ENCODE results near the gene ABHD17A. TPM values are rescaled to one million over a fixed set of nuclear protein-coding genes. Genes with fewer than 3 reads are reported as not detected.

Gene ABHD17A
- 65.1 TPM for polyA plus RNA-seq (2013, experiment 1 of 2; ENCODE audit: insufficient read length)
- polyA plus RNA-seq (2013, experiment 2 of 2; ENCODE audit: insufficient read length), result 48.2 TPM

DNA sequence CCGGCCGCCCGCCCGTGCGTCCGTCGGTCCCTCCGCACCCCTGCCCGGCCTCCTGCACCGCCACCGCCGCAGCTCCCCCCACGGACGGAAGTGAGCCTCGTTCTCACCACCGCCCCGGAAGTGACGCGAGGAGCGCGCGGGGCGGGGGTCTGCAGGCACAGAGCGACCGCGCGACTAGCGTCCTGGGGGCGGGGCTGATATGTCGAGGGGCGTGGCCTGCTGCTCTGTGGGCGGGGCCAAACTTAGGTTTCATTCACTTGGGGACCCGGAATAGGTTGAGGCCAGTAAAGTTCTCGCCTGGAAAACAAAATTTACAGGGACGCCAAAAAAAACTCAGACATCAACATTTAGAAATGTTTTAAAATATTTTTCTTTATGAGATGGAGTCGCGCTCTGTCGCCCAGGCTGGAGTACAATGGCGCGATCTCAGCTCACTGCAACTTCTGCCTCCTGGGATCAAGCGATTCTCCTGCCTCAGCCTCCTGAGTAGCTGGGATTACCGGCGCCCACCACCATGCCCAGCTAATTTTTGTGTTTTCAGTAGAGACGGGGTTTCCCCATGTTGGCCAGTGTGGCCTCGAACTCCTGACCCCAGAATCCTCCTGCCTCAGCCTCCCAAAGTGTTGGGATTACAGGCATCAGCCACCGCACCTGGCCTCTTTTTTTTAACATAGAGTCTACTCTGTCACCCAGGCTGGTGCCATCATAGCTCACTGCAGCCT is at the start of gene ABHD17A:
Gene ABHD17A, minus strand, starts transcription at position 99 of the 722 bp plus-strand sequence. CDS start 3,930 bp downstream, outside the sequence.
- DNase-seq, result peak; percentile 92

DNA sequence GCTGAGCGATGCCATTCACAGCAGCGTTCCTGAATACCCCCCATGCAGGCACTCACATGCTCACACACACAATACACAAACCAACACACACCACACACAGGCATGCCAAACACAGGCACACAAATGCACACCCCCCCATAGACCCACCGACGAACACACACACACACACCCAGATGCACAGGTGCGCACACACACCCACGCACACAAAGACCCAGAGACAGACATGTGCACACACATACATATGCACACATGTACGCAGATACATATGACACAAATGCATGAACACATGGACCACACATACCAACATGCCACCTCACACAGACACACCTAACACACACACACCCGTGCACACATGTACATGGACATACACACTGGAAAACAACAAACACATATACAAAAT is 48.6 kb upstream of the ABHD17A start:
- DNase-seq, result no peak

DNA sequence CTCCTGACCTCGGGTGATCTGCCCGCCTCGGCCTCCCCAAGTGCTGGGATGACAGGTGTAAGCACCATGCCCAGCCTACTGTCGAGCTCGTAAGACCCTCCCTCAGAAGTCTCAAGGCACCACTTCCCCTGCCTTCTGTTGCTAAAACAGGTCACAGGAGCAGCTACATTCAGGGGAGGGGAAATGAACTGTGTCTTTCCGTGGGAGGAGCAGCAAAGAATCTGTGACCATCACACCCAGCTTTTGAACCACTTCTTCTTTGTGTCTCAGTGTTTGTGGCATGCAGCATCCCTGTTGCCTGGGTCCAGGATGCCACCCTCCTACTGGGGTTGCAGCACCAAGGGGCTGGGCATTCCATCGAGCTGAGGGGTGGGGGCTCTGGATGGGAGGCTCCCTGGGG is 47.9 kb upstream of the ABHD17A start:
- DNase-seq, result no peak

DNA sequence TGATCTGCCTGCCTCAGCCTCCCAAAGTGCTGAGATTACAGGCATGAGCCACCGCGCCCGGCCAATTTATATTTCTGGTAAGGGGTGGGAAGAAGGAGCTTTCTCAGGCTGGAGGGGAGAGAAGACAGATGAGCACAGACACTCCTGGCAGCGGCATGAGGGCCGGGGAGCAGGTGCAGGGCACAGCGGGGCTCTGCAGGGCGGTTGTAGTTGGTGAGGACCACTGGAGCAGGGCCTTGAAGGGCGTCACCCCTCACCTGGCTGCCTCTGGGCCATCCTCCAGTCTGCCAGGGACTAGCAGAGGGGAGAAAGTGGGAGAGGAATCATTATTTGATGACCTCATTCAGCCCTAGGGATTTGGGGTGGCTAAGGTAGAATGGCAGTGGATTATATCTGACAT is 47.1 kb upstream of the ABHD17A start:
- no peak for DNase-seq

DNA sequence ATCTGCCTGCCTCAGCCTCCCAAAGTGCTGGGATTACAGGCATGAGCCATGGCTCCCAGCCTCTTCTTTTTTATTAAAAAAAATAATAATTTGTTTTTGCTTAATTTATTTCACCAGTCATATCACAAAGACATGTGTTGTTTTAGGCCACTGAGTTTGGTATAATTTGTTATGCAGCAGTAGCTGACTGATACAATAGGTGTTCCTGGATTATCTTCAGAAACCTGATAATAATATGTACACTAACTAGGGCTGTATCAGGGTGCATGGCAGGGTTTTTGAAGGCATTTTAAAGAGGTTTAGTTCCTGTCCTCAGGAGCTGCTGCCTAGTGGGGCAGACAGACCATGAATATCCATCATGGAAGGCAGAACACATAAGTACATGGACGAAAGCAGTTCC is 46.1 kb upstream of the ABHD17A start:
- no peak for DNase-seq

DNA sequence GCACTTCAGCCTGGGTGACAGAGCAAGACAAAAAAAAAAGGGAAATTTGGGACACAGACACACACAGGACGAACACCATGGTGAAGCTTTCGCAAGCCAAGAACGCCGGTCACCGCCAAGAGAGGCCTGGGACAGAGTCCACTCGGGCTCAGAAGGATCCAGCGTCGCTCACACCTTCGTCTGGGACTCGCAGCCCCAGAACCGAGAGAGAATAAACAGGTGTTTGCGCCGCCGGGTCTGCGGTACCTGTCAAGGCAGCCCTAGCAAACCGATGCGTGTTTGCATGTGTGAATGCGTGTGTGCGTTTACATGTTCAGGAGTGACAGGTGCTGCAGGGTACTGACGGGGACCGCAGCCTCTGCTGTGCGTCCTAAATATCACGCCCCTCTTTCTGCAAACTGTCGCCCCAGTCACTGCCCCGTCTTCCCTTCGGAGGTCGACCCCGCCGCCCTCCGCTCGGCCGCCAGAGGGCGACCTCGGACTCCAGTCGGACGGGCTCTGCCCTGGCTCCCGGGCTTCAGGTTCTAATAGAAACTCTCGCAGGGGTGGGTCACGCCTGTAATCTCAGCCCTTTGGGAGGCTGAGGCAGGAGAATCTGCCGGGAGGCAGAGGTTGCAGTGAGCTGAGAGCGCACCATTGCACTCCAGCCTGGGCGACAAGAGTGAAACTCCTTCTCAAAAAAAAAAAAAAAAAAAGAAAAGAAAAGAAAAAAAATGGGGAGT is 43.9 kb upstream of the ABHD17A start:
- peak; percentile 67 for DNase-seq

DNA sequence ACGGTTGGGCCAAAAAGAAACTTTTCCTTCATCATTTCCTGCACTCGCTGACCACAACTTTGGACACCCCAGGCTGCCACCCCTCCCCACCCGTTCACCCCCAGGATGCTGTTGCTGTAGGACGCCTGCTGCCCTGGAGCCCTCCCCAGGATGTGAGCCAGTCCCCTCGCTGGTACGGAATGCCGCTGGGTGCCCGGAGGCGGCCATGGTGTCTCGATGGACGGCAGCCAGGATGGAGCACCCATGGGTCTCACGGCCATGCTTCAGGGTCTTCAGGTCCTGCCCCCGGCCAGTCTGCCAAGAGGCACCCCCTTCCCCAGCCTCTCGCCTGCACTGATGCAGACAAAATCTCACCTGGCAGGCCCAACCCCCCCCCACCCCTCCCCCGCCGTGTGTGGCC is 40.2 kb upstream of the ABHD17A start:
- no peak for DNase-seq

DNA sequence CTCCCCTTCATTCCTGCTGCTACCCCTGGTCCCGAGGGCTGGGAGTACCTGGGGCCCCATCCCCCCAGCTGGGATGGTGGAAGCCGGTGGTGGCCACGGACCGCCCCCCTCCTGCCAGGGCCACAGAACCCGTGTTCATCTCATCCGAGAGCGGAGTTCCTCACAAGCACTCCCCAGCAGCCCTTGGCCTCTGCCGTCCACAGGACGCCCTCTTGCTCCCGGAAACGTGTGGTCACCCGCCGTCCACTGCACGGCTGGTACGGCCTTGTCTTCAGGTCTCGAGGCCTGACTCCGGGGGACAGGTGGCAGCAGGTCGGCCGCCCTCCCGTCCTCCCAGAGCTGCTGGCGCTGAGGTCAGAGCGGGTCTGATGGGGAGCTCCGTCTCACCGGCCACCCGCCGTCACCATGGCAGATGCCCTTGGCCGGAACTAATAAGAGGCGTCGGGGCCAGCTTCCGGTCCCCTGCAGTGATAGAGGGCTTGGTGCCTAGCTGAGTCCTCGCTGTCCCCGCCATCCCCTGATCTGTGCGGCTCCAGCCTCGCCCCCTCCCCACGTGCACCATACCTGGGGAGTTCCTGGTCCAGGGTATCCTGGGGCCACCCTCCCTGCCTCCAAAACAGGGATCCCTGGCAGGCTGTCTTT is 39.1 kb upstream of the ABHD17A start:
- DNase-seq, result no peak

DNA sequence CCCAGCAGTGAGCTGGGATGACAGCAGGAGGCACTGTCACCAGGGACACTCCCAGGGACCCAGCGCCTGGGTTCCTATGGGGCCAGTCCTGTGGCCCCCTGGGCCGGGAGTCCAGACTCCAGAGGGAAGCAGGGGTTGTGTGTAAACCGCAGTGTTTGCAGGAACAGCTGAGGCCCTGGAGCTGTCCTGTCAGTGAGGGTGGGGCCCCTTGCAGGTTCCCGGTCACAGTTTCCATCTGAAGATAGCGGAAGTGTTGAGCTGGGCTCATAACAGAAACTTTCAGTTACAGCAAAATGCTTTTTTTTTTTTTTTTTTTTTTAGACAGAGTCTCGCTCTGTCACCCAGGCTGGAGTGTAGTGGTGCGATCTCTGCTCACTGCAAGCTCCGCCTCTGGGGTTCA is 38.0 kb upstream of the ABHD17A start:
- no peak for DNase-seq

DNA sequence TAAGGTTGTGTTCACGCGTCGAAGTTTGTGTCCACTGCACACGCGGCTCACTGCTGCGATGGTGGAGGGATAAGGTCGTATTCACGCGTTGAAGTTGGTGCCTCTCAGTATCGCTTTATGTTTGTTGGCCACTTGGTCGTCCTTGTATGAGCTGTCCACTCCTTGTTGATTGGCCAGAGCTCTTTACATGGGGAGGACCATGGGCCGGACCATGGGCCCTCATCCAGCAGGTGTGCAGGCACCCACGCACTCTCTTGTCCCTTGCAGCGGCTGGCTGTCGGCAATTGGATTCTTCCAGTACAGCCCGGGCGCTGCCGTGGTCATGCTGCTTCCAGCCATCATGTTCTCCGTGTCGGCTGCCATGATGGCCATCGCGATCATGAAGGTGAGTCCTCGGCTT is 37.5 kb upstream of the ABHD17A start:
- DNase-seq, result no peak

DNA sequence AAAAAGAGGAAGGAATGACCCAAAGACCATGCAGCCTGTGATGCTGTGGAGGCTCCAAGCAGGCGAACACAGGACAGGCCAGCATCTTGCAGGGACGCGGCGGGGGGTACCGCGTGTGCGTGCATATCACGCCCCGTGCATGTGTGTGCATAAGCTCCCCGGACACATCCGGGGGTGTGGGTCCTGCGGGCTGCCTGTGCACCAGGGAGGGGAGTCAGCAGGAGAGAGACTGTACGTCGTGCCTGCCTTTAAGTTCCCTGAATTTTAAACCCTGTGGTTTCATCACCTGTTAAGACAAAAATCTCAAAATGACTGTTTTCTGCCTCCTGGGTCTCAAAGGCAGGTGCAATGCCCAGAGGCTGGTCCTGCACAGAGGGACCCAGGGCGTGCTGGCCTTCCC is 36.5 kb upstream of the ABHD17A start:
- no peak for DNase-seq

DNA sequence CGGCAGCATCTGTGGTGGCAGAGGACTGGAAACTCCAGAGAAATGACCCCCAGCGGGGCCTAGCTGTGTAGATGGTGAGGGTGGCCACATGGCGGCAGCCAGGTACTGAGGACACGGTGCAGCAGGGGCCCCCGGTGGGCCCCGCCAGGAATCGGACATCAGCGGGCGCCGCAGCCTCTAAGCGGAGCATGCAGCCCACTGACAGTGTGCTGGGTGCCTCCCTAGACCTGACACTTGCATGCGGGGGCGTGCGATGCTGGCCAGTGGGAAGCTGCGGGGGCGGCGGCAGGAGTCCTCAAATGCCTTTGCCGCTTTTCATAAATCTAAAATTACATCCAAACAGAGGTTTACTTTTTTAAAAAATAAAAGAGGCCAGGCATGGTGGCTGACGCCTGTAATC is 36.0 kb upstream of the ABHD17A start:
- no peak for DNase-seq

DNA sequence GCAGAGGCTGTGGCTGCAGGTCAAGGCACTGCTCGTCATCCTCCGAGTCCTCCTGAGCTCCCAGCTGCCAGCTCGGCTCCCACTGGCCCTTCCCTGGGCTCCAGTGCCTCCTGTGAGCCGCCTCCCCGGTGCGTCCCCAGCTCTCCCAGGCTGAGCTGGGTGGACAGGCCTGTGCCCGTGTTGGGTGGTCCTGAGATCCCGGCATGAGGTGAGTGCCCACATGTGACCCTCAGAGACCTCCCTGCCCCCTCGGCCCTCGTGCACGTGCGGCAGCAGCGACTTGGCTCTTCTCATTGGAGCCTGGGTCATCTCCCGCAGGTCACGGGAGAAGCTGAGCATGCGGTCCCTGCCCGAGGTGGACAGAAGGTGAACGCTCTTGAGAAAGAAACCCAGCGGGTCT is 35.3 kb upstream of the ABHD17A start:
- DNase-seq, result no peak

DNA sequence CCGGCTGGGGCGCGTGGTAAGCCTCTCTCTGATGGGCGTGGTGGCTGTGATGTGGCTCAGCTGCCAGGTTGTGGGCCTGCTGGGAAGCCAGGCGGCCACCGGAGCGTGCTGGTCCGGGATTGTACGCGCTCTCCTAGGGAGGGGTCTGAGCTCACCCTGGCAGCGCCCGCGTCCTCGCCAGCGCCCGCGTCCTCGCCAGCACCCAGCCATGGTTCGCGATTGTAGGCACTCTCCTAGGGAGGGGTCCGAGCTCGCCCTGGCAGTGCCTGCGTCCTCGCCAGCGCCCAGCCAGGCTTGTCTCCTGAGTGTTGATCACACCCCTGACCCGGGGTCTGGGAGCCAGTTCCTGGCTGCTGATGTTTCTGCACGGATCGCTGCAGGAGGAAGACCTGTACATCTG is 33.7 kb upstream of the ABHD17A start:
- no peak for DNase-seq

DNA sequence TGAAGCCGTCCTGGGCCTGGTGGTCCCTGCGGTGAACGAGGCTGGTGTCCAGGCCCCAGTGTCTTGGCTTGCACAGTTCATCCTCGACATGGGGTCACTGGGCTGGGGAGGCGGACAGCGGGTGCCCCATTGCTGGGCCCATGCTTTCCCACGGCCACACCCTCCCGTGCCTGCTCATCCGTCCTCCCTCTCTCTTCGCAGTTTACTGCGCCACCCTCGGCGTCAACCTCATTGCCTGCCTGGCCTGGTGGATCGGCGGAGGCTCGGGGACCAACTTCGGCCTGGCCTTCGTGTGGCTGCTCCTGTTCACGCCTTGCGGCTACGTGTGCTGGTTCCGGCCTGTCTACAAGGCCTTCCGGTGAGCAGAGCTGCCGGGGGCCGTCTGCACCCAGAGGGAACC is 32.6 kb upstream of the ABHD17A start:
- no peak for DNase-seq

DNA sequence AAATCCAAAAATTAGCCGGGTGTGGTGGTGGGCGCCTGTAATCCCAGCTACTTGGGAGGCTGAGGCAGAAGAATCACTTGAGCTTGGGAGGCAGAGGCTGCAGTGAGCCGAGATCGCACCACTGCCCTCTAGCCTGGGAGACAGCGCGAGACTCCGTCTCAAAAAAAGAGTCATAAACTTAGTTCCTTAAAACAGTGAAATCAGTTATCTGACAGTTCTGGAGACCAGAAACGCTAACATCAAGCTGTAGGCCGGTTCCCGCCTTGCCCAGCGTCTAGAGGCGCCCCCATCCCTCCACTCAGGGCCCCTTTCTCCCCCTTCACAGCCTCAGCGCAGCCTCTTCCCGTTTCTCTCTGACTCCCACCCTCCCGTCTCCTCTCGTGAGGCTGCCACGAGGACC is 31.9 kb upstream of the ABHD17A start:
- no peak for DNase-seq

DNA sequence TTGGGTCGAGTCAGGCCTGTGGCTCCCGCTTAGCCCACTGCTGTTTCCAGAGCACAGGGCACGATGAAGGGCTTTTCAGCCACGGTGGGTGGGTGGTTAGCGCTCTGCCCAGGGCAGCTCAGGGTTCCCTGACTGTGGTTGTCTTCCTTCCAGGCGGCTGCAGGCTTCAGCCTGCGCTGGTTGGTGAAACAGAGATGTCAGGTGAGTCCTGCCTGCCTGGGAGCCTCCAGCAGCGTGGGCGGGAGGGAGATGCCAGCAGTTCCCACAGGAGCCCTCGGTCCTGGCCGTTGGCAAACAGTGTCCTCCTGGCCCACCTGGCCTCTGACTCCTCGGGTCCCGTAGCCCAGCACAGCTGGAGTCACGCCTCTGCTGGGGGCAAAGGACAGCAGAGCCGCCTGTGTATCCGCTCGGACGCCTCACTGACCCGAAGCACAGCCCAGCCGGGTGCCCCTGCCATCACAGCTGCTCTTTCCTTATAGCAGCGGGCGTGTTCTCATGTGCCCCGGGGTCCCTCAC is 29.6 kb upstream of the ABHD17A start:
- no peak for DNase-seq

DNA sequence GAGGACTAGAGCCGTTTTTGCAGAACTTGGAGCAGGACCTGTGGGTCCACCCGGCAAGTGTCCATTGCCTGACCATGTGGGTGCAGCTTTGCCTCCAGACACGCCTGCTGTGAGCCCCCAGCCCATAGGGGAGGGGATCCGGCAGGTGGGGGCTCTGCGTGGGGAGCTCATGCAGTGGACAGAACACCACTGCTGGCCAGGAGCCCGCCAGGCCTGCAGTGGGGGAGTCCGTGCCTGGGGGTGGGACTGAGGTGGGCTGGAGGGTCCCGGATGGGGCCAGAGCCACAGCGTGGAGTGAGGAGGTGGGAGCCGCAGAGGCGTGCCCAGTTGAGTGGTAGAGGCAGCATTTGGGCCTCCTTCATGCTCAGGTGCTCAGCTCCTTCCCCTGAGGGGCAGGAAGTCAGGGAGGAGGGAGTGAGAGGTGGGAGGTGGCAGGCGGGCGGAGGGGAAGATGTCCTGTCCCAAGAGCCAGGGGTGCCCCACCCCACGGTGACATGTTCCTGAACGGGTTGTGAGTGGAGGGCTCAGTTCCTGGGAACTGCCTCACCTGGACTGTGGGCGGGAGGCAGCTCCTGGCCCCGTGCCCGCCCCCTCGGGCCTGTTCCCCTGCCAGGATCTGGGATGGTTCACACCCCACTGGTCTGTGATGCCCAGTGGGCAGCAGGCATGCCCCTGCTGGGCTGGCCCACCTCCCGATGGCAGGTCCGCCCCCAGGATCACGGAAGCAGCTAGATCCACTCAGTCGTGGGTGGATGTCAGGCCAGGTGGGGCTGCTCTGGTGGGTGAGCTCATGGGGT is 28.7 kb upstream of the ABHD17A start:
- no peak for DNase-seq

DNA sequence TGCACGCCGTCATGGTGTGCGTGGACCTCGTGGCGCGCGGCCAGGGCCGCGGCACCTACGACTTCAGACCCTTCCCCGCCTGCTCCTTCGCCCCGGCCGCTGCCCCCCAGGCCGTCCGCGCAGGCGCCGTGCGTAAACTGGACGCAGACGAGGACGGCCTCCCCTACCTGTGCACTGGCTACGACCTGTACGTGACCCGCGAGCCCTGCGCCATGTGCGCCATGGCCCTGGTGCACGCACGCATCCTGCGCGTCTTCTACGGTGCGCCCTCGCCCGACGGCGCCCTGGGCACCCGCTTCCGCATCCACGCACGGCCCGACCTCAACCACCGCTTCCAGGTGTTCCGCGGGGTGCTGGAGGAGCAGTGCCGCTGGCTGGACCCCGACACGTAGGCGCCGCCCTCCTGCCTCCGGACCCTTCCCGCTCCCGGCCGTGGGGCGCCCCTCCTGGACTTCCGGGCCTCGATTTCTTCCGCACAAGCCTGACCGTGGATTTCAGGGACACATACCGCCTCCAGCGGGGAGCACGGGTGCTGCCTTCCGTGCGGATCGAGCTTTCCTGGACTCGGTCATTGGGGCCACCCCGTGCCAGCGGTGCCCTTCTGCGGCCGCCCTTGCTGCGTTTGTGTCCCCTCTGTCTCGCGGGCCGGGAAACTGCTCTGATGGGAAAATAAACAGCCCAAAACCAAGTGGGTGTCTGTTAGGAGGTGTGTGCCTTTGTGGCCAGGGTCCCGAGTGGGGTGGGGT is 27.6 kb upstream of the ABHD17A start:
- DNase-seq, result no peak

DNA sequence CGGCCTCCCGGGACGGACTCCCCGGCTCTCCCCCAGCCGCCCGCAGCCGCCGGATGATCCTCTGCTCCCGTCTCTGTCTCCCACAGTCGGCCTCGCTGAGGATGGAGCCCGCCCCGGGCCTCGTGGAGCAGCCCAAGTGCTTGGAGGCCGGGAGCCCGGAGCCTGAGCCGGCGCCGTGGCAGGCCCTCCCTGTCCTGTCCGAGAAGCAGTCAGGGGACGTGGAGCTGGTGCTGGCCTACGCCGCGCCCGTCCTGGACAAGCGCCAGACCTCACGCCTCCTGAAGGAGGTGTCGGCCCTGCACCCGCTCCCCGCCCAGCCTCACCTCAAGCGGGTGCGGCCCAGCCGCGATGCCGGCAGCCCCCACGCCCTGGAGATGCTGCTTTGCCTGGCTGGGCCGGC is 26.7 kb upstream of the ABHD17A start:
- no peak for DNase-seq

DNA sequence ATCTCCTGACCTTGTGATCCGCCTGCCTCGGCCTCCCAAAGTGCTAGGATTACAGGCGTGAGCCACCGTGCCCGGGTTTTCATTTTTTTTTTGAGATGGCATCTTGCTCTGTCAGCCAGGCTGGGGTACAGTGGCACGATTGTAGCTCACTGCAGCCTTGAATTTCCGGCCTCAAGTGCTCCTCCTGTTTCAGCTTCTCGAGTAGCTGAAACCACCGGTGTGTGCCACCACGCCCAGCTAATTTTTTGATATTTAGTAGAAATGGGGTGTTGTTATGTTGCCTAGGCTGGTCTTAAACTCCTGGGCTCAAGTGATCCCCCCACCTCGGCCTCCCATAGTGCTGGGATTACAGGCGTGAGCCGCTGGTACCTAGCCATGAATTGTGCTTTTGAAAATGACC is 25.8 kb upstream of the ABHD17A start:
- no peak for DNase-seq

DNA sequence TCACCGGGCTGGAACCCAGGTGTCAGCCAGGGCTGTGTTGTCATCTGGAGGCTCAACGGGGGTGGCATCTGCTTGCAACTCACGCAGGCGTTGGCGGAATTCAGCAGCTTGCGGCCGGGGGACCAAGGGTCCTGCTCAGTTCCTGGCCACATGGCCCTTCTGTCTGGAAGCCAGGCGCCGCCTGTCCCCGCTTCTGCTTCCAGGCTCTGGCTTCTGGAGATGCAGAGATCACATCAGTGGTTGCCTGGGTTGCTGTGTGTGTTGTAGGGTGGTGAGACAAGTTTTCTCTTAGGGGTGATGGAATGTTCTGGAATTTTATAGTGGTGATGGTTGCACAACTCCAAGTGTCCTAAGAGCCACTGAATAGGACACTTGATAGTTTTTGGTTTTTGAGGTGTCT is 24.9 kb upstream of the ABHD17A start:
- peak; percentile 18 for DNase-seq

Data from fibroblast of skin of back (primary cell).